Kasumi-1 (cell line): ENCODE results near the gene LRRC58.

Experiments used
- DNase-seq, 2 experiments: peaks; one replicate each; lab custom pipeline; 2025; lab: John Stamatoyannopoulos, UW

LRRC58 gene

GRCh38 chr3:120276767-120277166 lies 72.4 kb downstream of the LRRC58 start:
- no peak for DNase-seq

- DNase-seq = no peak
Measured at GRCh38 chr3:120275618-120276017, 73.5 kb downstream of the LRRC58 start.

- DNase-seq = no peak
Measured at GRCh38 chr3:120274739-120275167, 74.4 kb downstream of the LRRC58 start.
